Activated CD4-positive, alpha-beta T cell treated with anti-CD3 and anti-CD28 coated beads for 36 hours (primary cell): ENCODE results near the gene FAM219A. TPM values are rescaled to one million over a fixed set of nuclear protein-coding genes. Genes with fewer than 3 reads are reported as not detected.

Experiments used
- ATAC-seq: fragments of 200-7000 bp; cut with Tn5 transposase; one replicate; pipeline ENCODE4 v1.10.0; 2021; ENCODE audit warnings: mild to moderate bottlenecking, moderate library complexity
- CTCF ChIA-PET: fragments of 350-600 bp; sonication (Branson Sonifier 250); formaldehyde crosslinking; loops from one replicate; lab custom pipeline; 2021; ENCODE audit warnings: antibody characterized with exemption; lab: Charles Lee
- POLR2A ChIA-PET: fragments of 350-600 bp; sonication (Branson Sonifier 250); formaldehyde crosslinking; loops from one replicate; lab custom pipeline; 2021; ENCODE audit warnings: antibody characterized with exemption, inconsistent platforms; lab: Charles Lee
- DNase-seq: peaks from one replicate; pipeline ENCODE4 v3.0.0-alpha.2; 2020
- H3K27ac Mint-ChIP-seq: one replicate; pipeline ENCODE4 v1.8.0; 2021; ENCODE audit warnings: mixed read lengths
- H3K27me3 Mint-ChIP-seq: one replicate; pipeline ENCODE4 v1.8.0; 2021; ENCODE audit warnings: mixed read lengths
- H3K36me3 Mint-ChIP-seq: one replicate; pipeline ENCODE4 v1.8.0; 2021; ENCODE audit warnings: low read depth, mixed read lengths
- H3K4me1 Mint-ChIP-seq: one replicate; pipeline ENCODE4 v1.8.0; 2021; ENCODE audit warnings: mixed read lengths
- H3K4me3 Mint-ChIP-seq: one replicate; pipeline ENCODE4 v1.8.0; 2021; ENCODE audit warnings: mild to moderate bottlenecking, moderate library complexity, mixed read lengths
- H3K9me3 Mint-ChIP-seq: one replicate; pipeline ENCODE4 v1.8.0; 2021; ENCODE audit warnings: low read depth, mixed read lengths
- intact Hi-C, 2 experiments: fragments of 100-400 bp; cut with DNase I in 1 of 2; cut with micrococcal nuclease in 1 of 2; formaldehyde crosslinking; loops; one replicate each; pipeline versions ENCODE4 v1.14.2 to v1.15.1; 2022 to 2024; cut with DNase I, micrococcal nuclease
- total RNA-seq, 2 experiments: library from RNA; stranded (reverse); gene quantifications; one replicate each; pipeline ENCODE4 v1.2.3, GENCODE V29; 2021

FAM219A gene
- total RNA-seq, 2 experiments from 2014 or later, result 9.7 to 12.9 TPM

DNA sequence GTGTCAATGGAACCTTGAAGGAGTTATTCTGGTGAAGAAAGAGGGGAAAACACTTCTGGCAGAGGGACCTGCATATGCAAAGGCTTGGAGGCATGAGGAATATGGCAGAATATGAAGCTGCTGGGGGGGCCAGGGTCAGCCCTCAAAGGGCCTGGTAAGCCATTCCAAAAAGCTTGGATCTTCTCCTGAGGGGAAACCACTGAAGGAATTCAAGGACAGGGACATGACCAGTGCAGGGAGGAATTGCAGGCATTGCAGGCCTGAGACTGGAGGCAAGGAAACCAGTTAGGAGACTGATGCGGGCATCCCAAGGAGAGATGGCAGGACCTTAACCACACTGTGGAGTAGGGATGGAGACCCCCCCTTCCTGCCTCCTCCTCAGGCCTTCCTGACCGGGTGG is 43.0 kb upstream of the FAM219A start:
- Mint-ChIP-seq H3K27me3 (peaks cover 9% of the 10 kb centered on the region), H3K4me1 (peaks cover 14% of the 10 kb centered on the region), H3K36me3 (no peaks in the 10 kb centered on the region), H3K27ac (no peak overlapping the region), H3K4me3 (no peak overlapping the region), H3K9me3 (no peaks in the 10 kb centered on the region)
- DNase-seq, result no peak
- ChIA-PET CTCF (interaction anchor here (0.6 to 2.9 kb wide), 13 partner anchors 10 to 169 kb away, joined by 3 to 36 read pairs (median 4); no protein-coding TSS in a partner anchor), POLR2A (no interaction called here)
- intact Hi-C loops, result loop anchor here (2.0 to 5.0 kb wide), 4 partner anchors 44 to 173 kb away; partner anchors contain the start of genes DNAI1 (in 1 of the 2), FAM219A (in 1 of the 2), KIF24 (in 1 of the 2) and NUDT2 (in 1 of the 2)
- ATAC-seq, result no peak

GRCh38 chr9:34500623-34501267 is 42.4 kb upstream of the FAM219A start:
- H3K4me1 Mint-ChIP-seq, result peaks cover 14% of the 10 kb centered on the region
- ATAC-seq (peak; percentile 99), DNase-seq (peak; percentile 90)
- H3K9me3 Mint-ChIP-seq, result no peaks in the 10 kb centered on the region
- POLR2A ChIA-PET, result no interaction called here
- no peak overlapping the region for H3K27ac Mint-ChIP-seq
- H3K4me3 Mint-ChIP-seq, result no peak overlapping the region
- CTCF ChIA-PET, result interaction anchor here (0.6 to 2.9 kb wide), 17 partner anchors 10 to 934 kb away, joined by 3 to 36 read pairs (median 4); no protein-coding TSS in a partner anchor
- H3K36me3 Mint-ChIP-seq, result no peaks in the 10 kb centered on the region
- H3K27me3 Mint-ChIP-seq, result peaks cover 9% of the 10 kb centered on the region
- intact Hi-C loops, result loop anchor here (1.0 to 5.0 kb wide), 8 partner anchors 23 to 172 kb away; partner anchors contain the start of genes DNAI1 (in 2 of the 2), FAM219A (in 2 of the 2), KIF24 (in 1 of the 2) and NUDT2 (in 1 of the 2)

GRCh38 chr9:34499076-34499475 is 40.7 kb upstream of the FAM219A start:
- intact Hi-C loops, result no loop called here
- ChIA-PET POLR2A (no interaction called here), CTCF (interaction anchor here (0.7 to 1.5 kb wide), 4 partner anchors 61 to 1032 kb away, joined by 3 to 10 read pairs (median 4); no protein-coding TSS in a partner anchor)
- no peak overlapping the region for H3K4me3 Mint-ChIP-seq
- H3K4me1 Mint-ChIP-seq, result peaks cover 14% of the 10 kb centered on the region
- H3K27me3 Mint-ChIP-seq, result peaks cover 9% of the 10 kb centered on the region
- ATAC-seq (no peak), DNase-seq (no peak)
- H3K36me3 Mint-ChIP-seq, result no peaks in the 10 kb centered on the region
- no peak overlapping the region for H3K27ac Mint-ChIP-seq
- H3K9me3 Mint-ChIP-seq, result no peaks in the 10 kb centered on the region

GRCh38 chr9:34498553-34498952 is 40.2 kb upstream of the FAM219A start:
- POLR2A ChIA-PET, result no interaction called here
- Mint-ChIP-seq H3K27ac (no peak overlapping the region), H3K4me1 (peaks cover 14% of the 10 kb centered on the region), H3K36me3 (no peaks in the 10 kb centered on the region), H3K4me3 (no peak overlapping the region), H3K9me3 (no peaks in the 10 kb centered on the region), H3K27me3 (peaks cover 11% of the 10 kb centered on the region)
- intact Hi-C loops, result no loop called here
- DNase-seq, result no peak
- no peak for ATAC-seq
- CTCF ChIA-PET, result interaction anchor here (0.7 to 1.5 kb wide), 5 partner anchors 59 to 1032 kb away, joined by 3 to 5 read pairs (median 3); no protein-coding TSS in a partner anchor

GRCh38 chr9:34496149-34496712 is 37.9 kb upstream of the FAM219A start:
- Mint-ChIP-seq H3K27me3 (peaks cover 20% of the 10 kb centered on the region), H3K27ac (no peak overlapping the region), H3K36me3 (no peaks in the 10 kb centered on the region), H3K9me3 (no peaks in the 10 kb centered on the region), H3K4me1 (peaks cover 14% of the 10 kb centered on the region), H3K4me3 (no peak overlapping the region)
- ATAC-seq (no peak), DNase-seq (no peak)
- intact Hi-C loops, result no loop called here
- ChIA-PET CTCF (interaction anchor here (0.6 to 2.1 kb wide), 9 partner anchors 52 to 139 kb away, joined by 3 to 11 read pairs (median 4); no protein-coding TSS in a partner anchor), POLR2A (interaction anchor here (1.3 kb wide), 1 partner anchor 42 kb away, joined by 3 read pairs; no protein-coding TSS in a partner anchor)

- H3K36me3 Mint-ChIP-seq, result no peaks in the 10 kb centered on the region
- POLR2A ChIA-PET, result no interaction called here
- no peaks in the 10 kb centered on the region for H3K9me3 Mint-ChIP-seq
- peaks cover 20% of the 10 kb centered on the region for H3K27me3 Mint-ChIP-seq
- no peak overlapping the region for H3K27ac Mint-ChIP-seq
- CTCF ChIA-PET, result interaction anchor here (1.9 kb wide), 1 partner anchor 90 kb away, joined by 8 read pairs; no protein-coding TSS in a partner anchor
- H3K4me3 Mint-ChIP-seq, result no peak overlapping the region
- intact Hi-C loops, result loop anchor here in 1 of 2 experiments (5.0 kb wide), 1 partner anchor 82 kb away; no protein-coding TSS in a partner anchor
- DNase-seq (peak; percentile 62), ATAC-seq (no peak)
- H3K4me1 Mint-ChIP-seq, result no peaks in the 10 kb centered on the region
These were observed 35.7 kb upstream of the FAM219A start for GRCh38 chr9:34493972-34494535.

- Mint-ChIP-seq H3K9me3 (no peaks in the 10 kb centered on the region), H3K27ac (no peak overlapping the region), H3K36me3 (no peaks in the 10 kb centered on the region), H3K27me3 (peaks cover 25% of the 10 kb centered on the region), H3K4me1 (no peaks in the 10 kb centered on the region), H3K4me3 (no peak overlapping the region)
- ChIA-PET POLR2A (no interaction called here), CTCF (no interaction called here)
- DNase-seq (no peak), ATAC-seq (no peak)
- intact Hi-C loops, result loop anchor here in 1 of 2 experiments (5.0 kb wide), 1 partner anchor 80 kb away; no protein-coding TSS in a partner anchor
These were observed 33.7 kb upstream of the FAM219A start for GRCh38 chr9:34492051-34492450.

GRCh38 chr9:34491596-34491995 is 33.2 kb upstream of the FAM219A start:
- ChIA-PET CTCF (interaction anchor here (0.6 kb wide), 1 partner anchor 143 kb away, joined by 3 read pairs; no protein-coding TSS in a partner anchor), POLR2A (no interaction called here)
- no peaks in the 10 kb centered on the region for H3K9me3 Mint-ChIP-seq
- H3K27ac Mint-ChIP-seq, result no peak overlapping the region
- no peaks in the 10 kb centered on the region for H3K36me3 Mint-ChIP-seq
- intact Hi-C loops, result loop anchor here in 1 of 2 experiments (5.0 kb wide), 1 partner anchor 79 kb away; no protein-coding TSS in a partner anchor
- peaks cover 26% of the 10 kb centered on the region for H3K27me3 Mint-ChIP-seq
- ATAC-seq (no peak), DNase-seq (no peak)
- H3K4me1 Mint-ChIP-seq, result no peaks in the 10 kb centered on the region
- no peak overlapping the region for H3K4me3 Mint-ChIP-seq

- CTCF ChIA-PET, result interaction anchor here (0.6 to 1.5 kb wide), 3 partner anchors 11 to 115 kb away, joined by 3 to 7 read pairs (median 4); no protein-coding TSS in a partner anchor
- Mint-ChIP-seq H3K36me3 (no peaks in the 10 kb centered on the region), H3K27ac (no peak overlapping the region), H3K4me1 (no peaks in the 10 kb centered on the region), H3K27me3 (peaks cover 28% of the 10 kb centered on the region), H3K4me3 (no peak overlapping the region), H3K9me3 (no peaks in the 10 kb centered on the region)
- ATAC-seq, result peak; percentile 63
- no peak for DNase-seq
- POLR2A ChIA-PET, result no interaction called here
- intact Hi-C loops, result loop anchor here in 1 of 2 experiments (5.0 kb wide), 1 partner anchor 78 kb away; no protein-coding TSS in a partner anchor
These were observed 32.4 kb upstream of the FAM219A start for GRCh38 chr9:34490760-34491159.

DNA sequence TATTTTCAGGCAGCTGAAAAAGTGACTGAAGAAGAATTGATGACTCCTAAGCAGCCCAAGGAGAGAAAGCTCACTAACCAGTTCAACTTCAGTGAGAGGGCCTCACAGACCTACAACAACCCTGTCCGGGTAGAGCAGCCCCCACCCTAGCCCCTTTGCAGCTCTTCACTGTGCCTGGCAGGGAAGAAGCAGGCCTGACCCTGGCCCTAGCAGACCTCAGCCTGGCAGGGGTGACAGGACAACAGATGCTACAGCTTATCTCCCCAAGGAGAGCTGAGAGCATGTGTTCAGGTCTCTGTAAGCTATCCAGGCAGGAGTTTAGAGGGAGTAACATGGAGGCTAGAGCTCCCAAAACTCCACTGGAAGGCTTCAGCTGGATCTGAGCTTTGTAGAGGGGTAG is 32.0 kb upstream of the FAM219A start:
- CTCF ChIA-PET, result interaction anchor here (0.6 to 1.5 kb wide), 3 partner anchors 11 to 115 kb away, joined by 3 to 7 read pairs (median 4); no protein-coding TSS in a partner anchor
- H3K4me3 Mint-ChIP-seq, result no peak overlapping the region
- peaks cover 28% of the 10 kb centered on the region for H3K27me3 Mint-ChIP-seq
- H3K9me3 Mint-ChIP-seq, result no peaks in the 10 kb centered on the region
- DNase-seq (no peak), ATAC-seq (no peak)
- H3K36me3 Mint-ChIP-seq, result no peaks in the 10 kb centered on the region
- intact Hi-C loops, result loop anchor here in 1 of 2 experiments (5.0 kb wide), 1 partner anchor 78 kb away; no protein-coding TSS in a partner anchor
- no peaks in the 10 kb centered on the region for H3K4me1 Mint-ChIP-seq
- no peak overlapping the region for H3K27ac Mint-ChIP-seq
- POLR2A ChIA-PET, result no interaction called here

GRCh38 chr9:34486572-34486971 is 28.2 kb upstream of the FAM219A start:
- Mint-ChIP-seq H3K4me3 (no peak overlapping the region), H3K4me1 (no peaks in the 10 kb centered on the region), H3K27me3 (peaks cover 20% of the 10 kb centered on the region), H3K9me3 (no peaks in the 10 kb centered on the region), H3K36me3 (no peaks in the 10 kb centered on the region), H3K27ac (no peak overlapping the region)
- ChIA-PET CTCF (no interaction called here), POLR2A (no interaction called here)
- no peak for DNase-seq
- intact Hi-C loops, result no loop called here
- no peak for ATAC-seq
